Upper lobe of left lung (tissue), 6 donors: ENCODE results near the gene WDR13. TPM values are rescaled to one million over a fixed set of nuclear protein-coding genes. Genes with fewer than 3 reads are reported as not detected.

ENCODE experiments used
- ATAC-seq, 2 donors: fragments of 200-7000 bp; cut with Tn5 transposase; one replicate each; pipeline ENCODE4 v1.9.1; 2022; ENCODE audit warnings: mild to moderate bottlenecking in 2 of 2, moderate library complexity in 2 of 2; ENCODE audit not compliant: low FRiP score in 2 of 2
- DNase-seq, 2 donors: peaks; one replicate each; pipeline ENCODE4 v3.0.0-alpha.2; 2019 to 2020
- H3K27ac ChIP-seq, 4 donors: fragments of 200-600 bp; sonication (generic); one replicate each; pipeline ENCODE4 v1.5.1; 2016 to 2019
- H3K27me3 ChIP-seq, 4 donors: fragments of 200-600 bp; sonication (generic); one replicate each; pipeline ENCODE4 v1.5.1; 2017 to 2019
- H3K36me3 ChIP-seq, 4 donors: fragments of 200-600 bp; sonication (generic); one replicate each; pipeline ENCODE4 v1.5.1; 2016 to 2019
- H3K4me1 ChIP-seq, 4 donors: fragments of 200-600 bp; sonication (generic); one replicate each; pipeline ENCODE4 v1.5.1; 2018 to 2019
- H3K4me3 ChIP-seq, 4 donors: fragments of 200-600 bp; sonication (generic); one replicate each; pipeline ENCODE4 v1.5.1; 2017 to 2019; ENCODE audit warnings: mild to moderate bottlenecking in 2 of 4, moderate library complexity in 1 of 4
- H3K9me3 ChIP-seq, 4 donors: fragments of 200-600 bp; sonication (generic); one replicate each; pipeline ENCODE4 v1.5.1; 2018 to 2019
- CTCF ChIP-seq, 6 experiments: fragments of 450-650 bp in 4 of 6; fragments of 200-600 bp in 2 of 6; sonication (generic) in 2 of 6; IDR thresholded peaks; one replicate each; pipeline ENCODE4 v1.5.1; 2016 to 2019; ENCODE audit warnings: antibody characterized with exemption in 6 of 6
- EP300 ChIP-seq, 4 donors: sonication (generic); formaldehyde crosslinking; IDR thresholded peaks; one replicate each; pipeline ENCODE4 v1.5.1; 2017; ENCODE audit warnings: antibody characterized with exemption in 4 of 4, control low read depth in 2 of 4
- POLR2A ChIP-seq, 4 donors: fragments of 450-650 bp; IDR thresholded peaks; one replicate each; pipeline ENCODE4 v1.5.1; 2016 to 2017; ENCODE audit warnings: antibody characterized with exemption in 4 of 4, mild to moderate bottlenecking in 2 of 4
- POLR2AphosphoS5 ChIP-seq, 2 donors: sonication (generic); formaldehyde crosslinking; IDR thresholded peaks; one replicate each; pipeline ENCODE4 v1.5.1; 2017; ENCODE audit warnings: antibody characterized with exemption in 2 of 2
- WGBS, 2 donors: methylation state at CpG; one replicate each; pipeline ENCODE4 v1.1.5; 2017 to 2018; 5-methylcytosine and 5-hydroxymethylcytosine counted together
- total RNA-seq, 6 donors: library from RNA; depleted of rRNA in 4 of 6; stranded (reverse); fragments of >200 nt in 4 of 6; gene quantifications; one replicate each; pipeline versions ENCODE4 v1.1.0 to v1.2.1, GENCODE V29; 2016 to 2021
- donor health status: DM: no; HTN: no; CAD: no; lungs with moderate emphysema.
- donor health status: DM: no; HTN: yes; CAD: no; lungs with severe emphysema.

WDR13 gene
- total RNA-seq, 6 donors from 2014 or later = 71.2 to 185 (median 141) TPM

DNA sequence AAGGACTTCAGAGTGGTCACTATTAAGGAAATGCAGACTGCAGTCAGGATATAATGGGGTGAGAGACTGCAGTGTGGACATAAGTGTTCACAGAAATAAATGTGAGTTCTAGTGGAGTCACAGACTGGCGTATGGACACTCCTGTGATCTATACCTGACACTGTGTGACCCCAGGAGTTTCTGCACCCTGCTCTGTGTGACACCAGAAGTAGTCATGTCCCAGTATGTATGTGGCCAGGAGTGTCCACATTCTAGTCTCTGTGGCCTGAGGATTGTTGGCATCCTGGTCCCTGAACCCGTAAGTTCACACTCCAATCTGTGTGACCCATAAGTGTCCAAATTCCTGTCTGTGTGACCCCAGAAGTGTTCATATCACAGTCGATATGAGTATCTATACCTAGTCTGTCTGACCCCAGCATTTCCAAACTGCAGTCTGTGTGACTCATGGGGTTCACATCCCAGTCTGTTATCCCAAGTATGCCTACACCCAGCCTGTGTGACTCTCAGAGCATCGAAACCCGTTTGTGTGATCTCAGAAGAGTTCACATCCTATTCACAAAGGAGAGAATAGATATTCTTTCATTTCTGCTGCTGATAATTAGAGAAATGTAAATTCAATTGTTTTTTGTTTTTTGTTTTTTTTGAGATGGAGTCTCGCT is 16.3 kb downstream of the WDR13 start:
- 78 to 84% methylated on average over 3 to 6 of the region's 6 CpGs for WGBS, 2 donors
- H3K4me3 ChIP-seq = no peak overlapping the region
- no peaks in the 10 kb centered on the region for H3K27me3 ChIP-seq
- ATAC-seq = peak in 1 of 2 donors; percentile 52
- no peaks in the 10 kb centered on the region for H3K9me3 ChIP-seq
- DNase-seq = no peak
- no peaks in the 10 kb centered on the region for H3K36me3 ChIP-seq
- TF ChIP-seq CTCF (IDR thresholded peaks at IDR 0.05) (no peak), POLR2A (IDR thresholded peaks at IDR 0.05) (no peak), POLR2AphosphoS5 (IDR thresholded peaks at IDR 0.05) (no peak), EP300 (IDR thresholded peaks at IDR 0.05) (no peak)
- no peak overlapping the region for H3K27ac ChIP-seq
- peaks cover 0 to 14% (median 1%) of the 10 kb centered on the region in 4 donors for H3K4me1 ChIP-seq

DNA sequence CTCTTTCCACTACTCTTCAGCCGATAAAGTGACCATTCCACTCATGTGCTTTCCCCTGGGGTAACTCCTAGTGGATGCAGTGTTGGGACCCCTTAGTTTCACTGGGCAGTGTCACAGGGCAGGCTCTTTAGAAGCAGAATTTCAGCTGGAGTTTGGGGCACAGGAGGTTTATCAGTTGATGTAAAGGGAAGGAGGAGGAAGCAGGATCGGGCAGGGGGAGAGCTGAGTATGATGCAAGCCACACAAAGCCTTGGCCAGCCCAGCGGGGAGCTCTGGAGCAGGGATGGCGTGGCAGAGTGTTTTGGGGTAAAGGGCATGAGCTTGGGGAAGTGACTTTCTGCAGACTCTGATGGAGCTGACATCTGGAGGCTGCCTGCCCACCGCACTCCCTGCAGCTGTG is 19.3 kb downstream of the WDR13 start:
- peaks cover 0 to 14% (median 1%) of the 10 kb centered on the region in 4 donors for H3K4me1 ChIP-seq
- WGBS, 2 donors = 21 to 72% methylated on average over 4 to 5 of the region's 5 CpGs
- ATAC-seq (no peak), DNase-seq (peak in 1 of 2 donors; percentile 34)
- TF ChIP-seq CTCF (IDR thresholded peaks at IDR 0.05) = no peak
- no peak for TF ChIP-seq POLR2AphosphoS5 (IDR thresholded peaks at IDR 0.05)
- no peaks in the 10 kb centered on the region for H3K9me3 ChIP-seq
- H3K27ac ChIP-seq = no peak overlapping the region
- no peaks in the 10 kb centered on the region for H3K36me3 ChIP-seq
- H3K27me3 ChIP-seq = no peaks in the 10 kb centered on the region
- no peak overlapping the region for H3K4me3 ChIP-seq

GRCh38 chrX:48617542-48618340 is 20.4 kb downstream of the WDR13 start:
- no peaks in the 10 kb centered on the region for H3K36me3 ChIP-seq
- ATAC-seq (no peak), DNase-seq (no peak)
- WGBS, 2 donors = 30 to 46% methylated on average over 5 to 8 of the region's 8 CpGs
- H3K4me1 ChIP-seq = peaks cover 0 to 14% (median 1%) of the 10 kb centered on the region in 4 donors
- H3K27me3 ChIP-seq = no peaks in the 10 kb centered on the region
- no peak overlapping the region for H3K4me3 ChIP-seq
- TF ChIP-seq CTCF (IDR thresholded peaks at IDR 0.05) (no peak), EP300 (IDR thresholded peaks at IDR 0.05) (peak in 1 of 4 donors; percentile 12), POLR2AphosphoS5 (IDR thresholded peaks at IDR 0.05) (peak in 1 of 2 donors; percentile 8)
- H3K9me3 ChIP-seq = no peaks in the 10 kb centered on the region
- H3K27ac ChIP-seq = peak overlapping the region in 1 of 4 donors; percentile 54

DNA sequence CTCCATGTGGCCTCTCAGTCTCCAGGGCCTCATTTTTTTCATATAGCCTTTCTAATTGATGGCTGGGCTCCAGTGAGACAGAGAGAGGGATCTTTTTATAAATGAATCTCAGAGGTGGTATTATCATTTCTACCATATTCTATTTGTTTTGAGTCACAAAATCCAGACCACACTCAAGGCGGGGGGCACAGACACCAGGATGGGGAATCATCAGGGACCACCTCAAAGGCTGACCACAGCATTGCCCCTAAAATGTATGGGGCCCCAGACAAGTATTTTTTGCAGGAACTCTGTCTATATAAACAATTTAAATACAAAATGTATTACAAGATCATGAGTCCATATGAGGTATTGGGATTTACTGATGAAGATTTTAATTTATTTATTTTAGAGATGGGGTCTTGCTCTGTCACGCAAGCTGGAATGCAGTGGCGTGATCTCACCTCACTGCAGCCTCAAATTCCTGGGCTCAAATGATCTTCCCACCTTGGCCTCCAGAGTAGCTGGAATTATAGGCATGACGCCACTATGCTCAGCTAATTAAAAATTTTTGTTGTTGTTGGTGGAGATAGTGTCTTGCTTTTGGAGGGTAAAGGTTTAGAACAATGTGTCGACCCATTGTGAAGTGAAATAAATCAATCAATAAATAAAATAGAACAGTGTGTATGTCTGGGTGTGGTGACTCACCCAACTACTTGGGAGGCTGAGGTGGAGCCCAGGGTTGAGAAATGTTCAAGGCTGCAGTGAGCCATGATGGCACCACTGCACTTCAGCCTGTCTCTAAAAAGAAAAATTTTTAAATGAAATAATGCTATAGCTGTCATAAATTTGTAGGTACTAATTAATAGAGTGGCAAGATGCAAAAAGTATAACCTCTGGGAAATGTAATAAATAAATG is 29.4 kb downstream of the WDR13 start:
- no peaks in the 10 kb centered on the region for H3K36me3 ChIP-seq
- no peaks in the 10 kb centered on the region for H3K9me3 ChIP-seq
- no peak for TF ChIP-seq POLR2A (IDR thresholded peaks at IDR 0.05)
- no peak for TF ChIP-seq EP300 (IDR thresholded peaks at IDR 0.05)
- no peak for TF ChIP-seq CTCF (IDR thresholded peaks at IDR 0.05)
- TF ChIP-seq POLR2AphosphoS5 (IDR thresholded peaks at IDR 0.05) = no peak
- no peaks in the 10 kb centered on the region for H3K27me3 ChIP-seq
- ATAC-seq = no peak
- peaks cover under 1 to 1% (median 1%) of the 10 kb centered on the region in 4 donors for H3K4me1 ChIP-seq
- no peak overlapping the region for H3K27ac ChIP-seq
- DNase-seq = no peak
- 83 to 84% methylated on average over 5 of the region's 5 CpGs for WGBS, 2 donors
- H3K4me3 ChIP-seq = no peak overlapping the region
